Bladder microvascular endothelial cell (primary cell): Measurements from ENCODE around the gene SAMD4A. TPM values are rescaled to one million over a fixed set of nuclear protein-coding genes. Genes with fewer than 3 reads are reported as not detected.

ENCODE experiments used
- total RNA-seq: library from RNA; depleted of rRNA; stranded (reverse); fragments of >200 nt; gene quantifications from 2 replicates; pipeline ENCODE4 v1.2.3, GENCODE V29; 2014

Gene SAMD4A
- total RNA-seq = 25.7 and 120 TPM in 2 replicates

GRCh38 chr14:54566410-54567223, at the start of gene SAMD4A:
Gene SAMD4A (plus strand): TSS chr14:54567128. CDS start chr14:54567917, 789 bp downstream.

Other genes starting within 250 kb of the SAMD4A start
- 28.6 and 82.9 TPM in 2 replicates for gene CDKN3, start 170.1 kb upstream of the SAMD4A start, total RNA-seq
- 33.5 and 128 TPM in 2 replicates for gene CNIH1, start 125.8 kb upstream of the SAMD4A start, total RNA-seq
- 46.5 and 57.7 TPM in 2 replicates for gene GMFB, start 78.1 kb upstream of the SAMD4A start, total RNA-seq
- gene CGRRF1, start 57.2 kb upstream of the SAMD4A start, total RNA-seq = 8.4 and 11.8 TPM in 2 replicates